SU-DHL-6 (cell line): ENCODE measurements around the gene ARL15.

Experiments used
- CTCF ChIP-seq: fragments of 200-600 bp; sonication (generic); IDR thresholded peaks from one replicate; pipeline ENCODE4 v1.5.1; 2017; ENCODE audit warnings: antibody characterized with exemption, mild to moderate bottlenecking, low read length, moderate library complexity; ENCODE audit not compliant: insufficient read depth, poor library complexity, severe bottlenecking
- EZH2phosphoT487 ChIP-seq: fragments of 200-600 bp; sonication (generic), shearing (Covaris generic); conservative IDR thresholded peaks from 2 replicates; pipeline ENCODE4 v1.6.1; 2018; ENCODE audit warnings: mild to moderate bottlenecking, antibody characterized with exemption, low read length, moderate library complexity, mixed read lengths

GRCh38 chr5:53996008-53996407 is 314.4 kb downstream of the ARL15 start:
- TF ChIP-seq CTCF = no peak
- no peak for TF ChIP-seq EZH2phosphoT487
